NCI-H1694 (cell line): ENCODE results near the gene MLEC.
A peak's percentile ranks its signal among the peaks of the same experiment; 100 is the strongest.
"Not testable (repeated sequence)": the region's sequence is repeated elsewhere in the genome, so short reads cannot be mapped to it uniquely, and the experiment has no call there.

Experiments used
- DNase-seq: peaks from one replicate; lab custom pipeline; 2025; lab: John Stamatoyannopoulos, UW

The MLEC gene

DNA sequence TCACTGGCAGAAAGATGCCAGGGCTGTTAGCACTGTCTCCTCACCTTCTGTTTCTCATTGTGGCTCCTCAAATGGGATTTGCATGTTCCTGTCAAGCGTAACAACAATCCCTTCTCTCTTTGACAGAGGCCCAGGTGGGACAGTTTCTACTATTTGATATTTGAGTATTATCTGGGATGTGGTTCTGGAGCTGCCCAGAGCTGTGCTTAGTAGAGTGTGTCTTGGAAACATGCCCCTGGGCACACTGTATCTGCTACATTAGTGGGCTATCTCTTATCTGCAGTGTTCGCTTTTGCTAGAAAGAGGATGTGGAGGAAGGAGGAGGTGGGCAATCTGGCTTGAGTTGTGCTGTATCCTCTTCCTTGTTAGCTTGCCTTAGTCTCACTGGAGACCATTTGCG is 34.9 kb downstream of the MLEC start:
- DNase-seq, result no peak

- DNase-seq, result no peak
Observed at GRCh38 chr12:120722784-120723183, 35.8 kb downstream of the MLEC start.

DNA sequence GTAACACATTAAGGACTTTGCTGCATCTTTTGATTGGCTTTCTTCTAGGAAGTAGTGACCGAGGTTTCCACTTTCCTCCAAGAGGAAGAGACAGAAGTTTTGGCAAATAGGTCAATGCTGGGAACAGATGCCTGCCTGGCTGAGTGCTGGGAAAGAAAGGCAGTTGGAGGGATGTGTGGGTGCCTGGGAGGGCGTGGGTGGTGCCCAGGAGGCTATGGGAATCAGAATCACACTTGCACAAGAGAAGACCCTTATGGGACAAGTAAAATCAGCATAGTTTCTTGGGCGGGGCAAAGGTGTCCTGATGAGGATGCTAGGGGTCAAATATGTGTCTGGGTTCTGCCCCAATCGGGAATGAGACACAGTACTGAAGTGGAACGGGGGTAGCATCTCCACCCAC is 37.8 kb downstream of the MLEC start:
- no peak for DNase-seq

DNA sequence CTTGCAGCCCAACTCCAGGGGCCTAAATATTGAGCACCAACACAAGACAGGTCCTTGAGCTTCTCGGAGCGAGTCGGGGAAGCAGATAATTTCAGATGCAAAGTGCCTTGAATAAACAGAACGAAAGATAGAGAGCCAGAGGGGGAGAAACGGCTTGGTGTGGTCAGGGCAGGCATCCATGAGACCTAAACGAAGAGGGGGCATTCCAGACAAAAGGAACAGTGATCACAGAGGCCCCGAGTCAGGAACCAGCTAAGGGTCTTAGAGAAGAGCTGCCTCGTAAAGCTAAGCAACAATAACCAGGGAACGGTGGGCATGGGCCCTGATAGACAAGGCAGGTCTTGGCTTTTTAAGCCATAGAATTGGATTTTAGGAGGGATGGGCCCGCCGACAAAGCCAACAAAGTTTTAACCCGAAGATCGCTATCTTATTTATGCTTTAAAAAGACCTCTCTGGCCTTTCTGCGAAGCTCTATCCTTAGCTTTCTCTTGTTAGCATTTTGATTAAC is 38.3 kb downstream of the MLEC start:
- no peak for DNase-seq

DNA sequence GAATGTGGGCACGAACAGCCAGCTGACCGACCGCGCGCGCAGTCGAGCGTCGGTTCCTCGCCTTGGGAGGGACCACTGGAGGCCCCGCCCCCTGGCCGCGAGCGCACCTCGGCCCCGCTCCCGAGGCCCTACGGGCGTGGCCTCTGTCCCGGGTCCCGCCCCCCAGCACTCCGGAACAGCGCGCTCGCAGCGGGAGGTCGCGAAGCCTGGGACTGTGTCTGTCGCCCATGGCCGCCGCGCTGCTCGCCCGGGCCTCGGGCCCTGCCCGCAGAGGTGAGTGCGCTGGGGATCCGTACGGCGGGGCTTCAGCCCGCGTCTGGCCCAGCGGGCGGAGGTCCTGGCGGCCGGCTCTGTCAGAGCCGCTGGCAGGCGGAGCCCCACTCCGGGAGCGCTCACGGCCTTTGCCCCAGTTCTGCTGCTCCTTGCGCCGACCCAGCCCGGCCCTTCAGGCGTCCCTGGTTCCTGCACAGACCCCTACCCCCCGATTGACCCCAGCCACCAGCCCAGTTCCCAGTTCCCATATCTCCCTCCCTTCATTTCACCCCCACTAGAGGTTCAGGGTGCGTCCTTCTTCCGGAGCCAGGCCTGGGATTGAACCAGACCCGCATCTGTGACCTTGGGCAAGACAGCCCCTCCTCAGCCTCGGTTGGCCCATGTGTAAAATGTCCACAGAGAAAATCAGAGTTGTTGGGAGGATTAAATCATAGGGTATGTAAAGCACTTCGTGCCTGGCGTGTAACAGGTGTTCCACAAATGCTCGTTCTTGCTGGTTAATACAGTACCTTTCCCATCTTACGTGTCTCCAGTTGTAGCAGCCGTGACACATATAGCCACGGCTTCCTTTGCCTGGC is 38.9 kb downstream of the MLEC start, which contains the start of gene ACADS:
Gene ACADS (plus strand): TSS at position 168 of the 851 bp plus-strand sequence. CDS start 60 bp downstream, at position 228.
- peak; percentile 51 for DNase-seq

DNA sequence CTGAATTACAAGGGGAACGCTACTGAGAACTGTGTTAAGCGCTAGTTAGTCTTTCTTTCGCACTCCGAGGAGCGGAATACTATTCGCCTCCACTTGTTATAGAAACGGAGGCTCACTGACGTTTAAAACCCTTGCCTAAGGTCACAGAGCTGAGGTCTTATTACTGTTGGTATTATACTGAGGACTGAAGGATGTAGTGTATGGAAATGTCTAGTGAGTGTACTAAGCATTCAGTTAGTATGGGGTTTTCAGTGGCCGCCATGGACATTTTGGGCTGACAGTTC is 39.5 kb downstream of the MLEC start:
- no peak for DNase-seq

DNA sequence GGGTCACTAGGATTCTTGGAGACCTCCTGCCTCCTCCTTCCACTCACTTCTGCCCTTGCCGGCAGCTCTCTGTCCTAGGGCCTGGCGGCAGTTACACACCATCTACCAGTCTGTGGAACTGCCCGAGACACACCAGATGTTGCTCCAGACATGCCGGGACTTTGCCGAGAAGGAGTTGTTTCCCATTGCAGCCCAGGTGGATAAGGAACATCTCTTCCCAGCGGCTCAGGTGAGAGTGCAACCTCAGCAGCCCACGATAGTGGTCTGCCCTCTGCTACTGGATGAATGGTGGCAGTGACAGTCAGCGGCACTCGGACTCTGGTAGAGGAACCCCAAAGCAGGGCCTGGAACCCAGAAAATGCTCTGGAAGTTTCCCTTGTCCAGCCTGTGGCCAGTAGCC is 40.0 kb downstream of the MLEC start:
- DNase-seq, result no peak

GRCh38 chr12:120732198-120732597 is 45.2 kb downstream of the MLEC start:
- not testable (repeated sequence) for DNase-seq

DNA sequence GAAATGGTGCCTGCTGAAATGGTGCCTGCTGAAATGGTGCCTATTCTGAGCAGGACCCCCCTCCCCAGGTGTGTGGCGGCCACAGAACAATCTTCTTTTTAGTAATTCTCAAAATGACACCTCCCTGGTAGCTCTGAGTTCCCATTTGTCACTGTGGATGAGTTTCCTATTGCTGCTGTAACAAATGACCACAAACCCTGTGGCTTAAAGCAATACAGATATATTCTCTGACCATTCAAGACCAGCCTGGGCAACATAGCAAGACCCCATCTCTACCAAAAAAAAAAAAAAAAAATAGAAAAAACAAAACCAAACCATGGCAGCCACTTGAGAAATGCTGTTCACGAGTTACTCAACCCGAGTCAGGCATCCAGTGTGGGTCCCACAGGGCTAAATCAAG is 46.6 kb downstream of the MLEC start:
- no peak for DNase-seq

DNA sequence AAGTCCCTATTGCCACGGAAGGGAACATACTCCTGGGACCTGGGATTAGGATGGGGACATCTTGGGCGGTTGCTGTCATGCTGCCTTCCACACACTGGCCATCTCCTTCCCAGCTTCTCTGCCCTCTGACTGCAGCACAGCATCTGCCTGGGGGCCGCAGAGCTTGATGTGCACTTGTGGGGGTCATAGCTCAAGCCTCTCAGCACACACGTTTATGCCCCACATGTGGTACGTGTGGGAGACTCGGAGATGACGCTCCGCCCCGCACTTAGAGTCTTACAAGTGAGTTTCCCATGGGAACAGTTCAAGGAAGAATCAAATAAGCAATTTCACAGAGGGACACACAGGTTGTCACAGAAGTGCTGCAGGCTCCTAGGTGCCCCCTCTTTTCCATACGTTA is 47.3 kb downstream of the MLEC start:
- no peak for DNase-seq

GRCh38 chr12:120735181-120735580 is 48.2 kb downstream of the MLEC start:
- no peak for DNase-seq

DNA sequence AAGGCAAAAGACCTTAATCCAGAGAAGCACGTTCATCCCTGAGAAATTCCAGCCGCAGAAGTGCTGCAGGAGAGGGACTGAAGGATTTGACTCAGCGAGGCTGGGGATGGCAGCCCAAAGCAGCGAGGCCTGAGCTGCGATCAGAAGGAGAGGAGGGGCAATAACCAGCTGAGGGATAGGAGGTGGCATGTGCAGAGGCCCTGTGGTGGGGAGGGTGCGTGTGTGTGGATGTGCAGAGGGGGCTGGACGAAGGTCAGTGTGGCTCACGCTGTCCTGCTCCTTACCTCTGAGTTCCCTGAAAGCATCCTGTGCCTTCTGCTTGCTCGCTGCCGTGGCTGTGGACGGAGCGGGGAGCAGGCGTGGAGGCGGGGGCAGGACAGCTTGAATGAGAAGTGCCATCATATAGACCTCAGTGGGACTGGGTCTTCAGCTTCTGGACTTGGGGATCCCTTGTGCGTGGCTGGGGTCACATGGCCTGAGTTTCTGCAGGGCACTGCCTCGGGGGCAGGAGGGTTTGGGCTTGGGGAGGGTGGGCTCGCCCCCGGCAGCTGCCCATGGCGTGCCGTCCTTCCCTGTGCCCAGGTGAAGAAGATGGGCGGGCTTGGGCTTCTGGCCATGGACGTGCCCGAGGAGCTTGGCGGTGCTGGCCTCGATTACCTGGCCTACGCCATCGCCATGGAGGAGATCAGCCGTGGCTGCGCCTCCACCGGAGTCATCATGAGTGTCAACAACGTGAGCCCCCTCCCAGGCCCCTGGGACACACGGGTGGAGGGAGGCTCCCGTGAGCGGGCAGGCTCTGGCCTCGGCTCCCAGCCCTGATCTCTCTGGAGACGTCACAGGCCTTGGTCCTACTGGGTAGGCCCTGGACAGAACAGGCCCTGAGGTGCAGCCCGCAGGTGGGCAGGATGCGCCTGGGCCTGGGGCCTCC is 49.7 kb downstream of the MLEC start:
- no peak for DNase-seq

- no peak for DNase-seq
Observed at GRCh38 chr12:120737557-120738251, 50.8 kb downstream of the MLEC start.

GRCh38 chr12:120738252-120739030 is 51.5 kb downstream of the MLEC start:
- DNase-seq, result no peak

DNA sequence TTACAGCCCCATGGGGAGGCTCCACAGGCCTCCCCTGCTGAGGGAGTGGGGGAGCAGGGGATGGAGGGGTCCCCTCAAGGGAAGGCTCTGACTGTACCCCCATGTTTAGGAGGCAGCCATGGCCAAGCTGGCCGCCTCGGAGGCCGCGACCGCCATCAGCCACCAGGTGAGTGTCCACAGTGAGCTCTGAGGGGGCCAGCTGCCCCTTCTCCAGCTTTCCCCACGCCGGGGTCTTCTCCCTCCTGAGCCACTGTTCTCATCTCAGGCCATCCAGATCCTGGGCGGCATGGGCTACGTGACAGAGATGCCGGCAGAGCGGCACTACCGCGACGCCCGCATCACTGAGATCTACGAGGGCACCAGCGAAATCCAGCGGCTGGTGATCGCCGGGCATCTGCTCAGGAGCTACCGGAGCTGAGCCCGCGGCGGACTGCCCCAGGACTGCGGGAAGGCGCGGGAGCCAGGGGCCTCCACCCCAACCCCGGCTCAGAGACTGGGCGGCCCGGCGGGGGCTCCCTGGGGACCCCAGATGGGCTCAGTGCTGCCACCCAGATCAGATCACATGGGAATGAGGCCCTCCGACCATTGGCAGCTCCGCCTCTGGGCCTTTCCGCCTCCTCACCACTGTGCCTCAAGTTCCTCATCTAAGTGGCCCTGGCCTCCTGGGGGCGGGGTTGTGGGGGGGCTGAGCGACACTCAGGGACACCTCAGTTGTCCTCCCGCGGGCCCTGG is 52.2 kb downstream of the MLEC start:
- DNase-seq, result no peak

GRCh38 chr12:120739821-120740613 is 53.1 kb downstream of the MLEC start:
- no peak for DNase-seq

GRCh38 chr12:120740871-120741270 is 53.9 kb downstream of the MLEC start:
- DNase-seq, result no peak

GRCh38 chr12:120741476-120742421 is 54.8 kb downstream of the MLEC start:
- DNase-seq, result no peak
